ENCODE data around the gene TAS2R60.
"Not testable (repeated sequence)": the region's sequence is repeated elsewhere in the genome, so short reads cannot be mapped to it uniquely, and the experiment has no call there.

Gene TAS2R60

GRCh38 chr7:143411976-143412708 lies 31.1 kb upstream of the TAS2R60 start:
- DNase-seq, result no peak

- no peak for DNase-seq
Measured at GRCh38 chr7:143413123-143413522, 30.1 kb upstream of the TAS2R60 start.

GRCh38 chr7:143415209-143415608 lies 28.0 kb upstream of the TAS2R60 start:
- not testable (repeated sequence) for DNase-seq

GRCh38 chr7:143415742-143416397 lies 27.4 kb upstream of the TAS2R60 start:
- no peak for DNase-seq

- no peak for DNase-seq
Measured at GRCh38 chr7:143416565-143417149, 26.6 kb upstream of the TAS2R60 start.

- no peak for DNase-seq
Measured at GRCh38 chr7:143417734-143418383, 25.4 kb upstream of the TAS2R60 start.

- DNase-seq, result no peak
Measured at GRCh38 chr7:143418681-143419458, 24.4 kb upstream of the TAS2R60 start.

GRCh38 chr7:143419880-143420279 lies 23.4 kb upstream of the TAS2R60 start:
- DNase-seq, result peak; percentile 26

- not testable (repeated sequence) for DNase-seq
Measured at GRCh38 chr7:143420624-143421023, 22.6 kb upstream of the TAS2R60 start.

- DNase-seq, result no peak
Measured at GRCh38 chr7:143422033-143422432, 21.2 kb upstream of the TAS2R60 start.

GRCh38 chr7:143424476-143424875 lies 18.8 kb upstream of the TAS2R60 start:
- DNase-seq, result not testable (repeated sequence)

GRCh38 chr7:143426479-143427142 lies 16.6 kb upstream of the TAS2R60 start:
- DNase-seq, result no peak

- DNase-seq, result no peak
Measured at GRCh38 chr7:143429770-143430698, 13.2 kb upstream of the TAS2R60 start.

- no peak for DNase-seq
Measured at GRCh38 chr7:143431109-143431508, 12.1 kb upstream of the TAS2R60 start.

GRCh38 chr7:143433759-143434158 lies 9.5 kb upstream of the TAS2R60 start:
- DNase-seq, result no peak

GRCh38 chr7:143434660-143435059 lies 8.6 kb upstream of the TAS2R60 start:
- DNase-seq, result no peak

GRCh38 chr7:143435266-143435665 lies 8.0 kb upstream of the TAS2R60 start:
- DNase-seq, result no peak

GRCh38 chr7:143436325-143436946 lies 6.8 kb upstream of the TAS2R60 start:
- DNase-seq, result no peak

GRCh38 chr7:143437578-143437977 lies 5.7 kb upstream of the TAS2R60 start:
- DNase-seq, result no peak

- DNase-seq, result no peak
Measured at GRCh38 chr7:143439866-143440265, 3.4 kb upstream of the TAS2R60 start.
